HepG2 (cell line): Measurements from ENCODE around the gene NEU1. TPM values are rescaled to one million over a fixed set of nuclear protein-coding genes. Genes with fewer than 3 reads are reported as not detected.
A peak's percentile ranks its signal among the peaks of the same experiment; 100 is the strongest.

ENCODE experiments used
- ASH2L ChIP-seq: fragments of 300-600, 200-600 bp; sonication (generic); IDR thresholded peaks from 2 replicates; pipeline ENCODE4 v1.7.0; 2017; ENCODE audit warnings: low read depth, mild to moderate bottlenecking, moderate library complexity, mixed read lengths, low read length; ENCODE audit not compliant: insufficient read length
- CBFB ChIP-seq: sonication (generic); formaldehyde crosslinking; IDR thresholded peaks from 2 replicates; pipeline ENCODE4 v1.4.0; 2020; ENCODE audit warnings: missing genetic modification reagents
- CC2D1A ChIP-seq: sonication (generic); formaldehyde crosslinking; IDR thresholded peaks from 2 replicates; pipeline ENCODE4 v1.8.1; 2023; ENCODE audit warnings: mild to moderate bottlenecking, missing genetic modification reagents
- CHD4 ChIP-seq: fragments of 200-600 bp; sonication (generic); IDR thresholded peaks from 2 replicates; pipeline ENCODE4 v1.7.0; 2017; ENCODE audit warnings: mild to moderate bottlenecking, low read length, borderline replicate concordance
- GATA4 ChIP-seq: sonication (generic); IDR thresholded peaks from 2 replicates; pipeline ENCODE4 v1.6.1; 2016; ENCODE audit warnings: antibody characterized with exemption, low read depth, borderline replicate concordance
- GLMP ChIP-seq: sonication (generic); formaldehyde crosslinking; IDR thresholded peaks from 2 replicates; pipeline ENCODE4 v1.9.0; 2021; ENCODE audit warnings: missing genetic modification reagents, mild to moderate bottlenecking, borderline replicate concordance
- HHEX ChIP-seq: IDR thresholded peaks from 2 replicates; pipeline ENCODE4 v1.6.1; 2016; ENCODE audit warnings: control low read depth
- HIC2 ChIP-seq: sonication (generic); formaldehyde crosslinking; IDR thresholded peaks from 2 replicates; pipeline ENCODE4 v1.9.0; 2022; ENCODE audit warnings: low read depth, missing genetic modification reagents
- MZF1 ChIP-seq: sonication (generic); formaldehyde crosslinking; IDR thresholded peaks from 2 replicates; pipeline ENCODE4 v1.8.1; 2023; ENCODE audit warnings: mild to moderate bottlenecking, missing genetic modification reagents, borderline replicate concordance
- NR2C2 ChIP-seq: sonication (generic); formaldehyde crosslinking; IDR thresholded peaks from 2 replicates; pipeline ENCODE4 v1.4.0; 2020; ENCODE audit warnings: missing genetic modification reagents, mild to moderate bottlenecking, moderate library complexity, borderline replicate concordance
- PPARG ChIP-seq: conservative IDR thresholded peaks from 2 replicates; pipeline ENCODE4 v1.6.1; 2016; ENCODE audit warnings: missing biosample characterization, missing genetic modification reagents
- RFX1 ChIP-seq: fragments of 450-650 bp; IDR thresholded peaks from 2 replicates; pipeline ENCODE4 v1.6.1; 2017
- SNAPC5 ChIP-seq: sonication (generic); formaldehyde crosslinking; IDR thresholded peaks from 2 replicates; pipeline ENCODE4 v1.8.1; 2023; ENCODE audit warnings: mild to moderate bottlenecking, missing genetic modification reagents, borderline replicate concordance
- SP4 ChIP-seq: sonication (generic); formaldehyde crosslinking; IDR thresholded peaks from 2 replicates; pipeline ENCODE4 v1.8.1; 2023; ENCODE audit warnings: mild to moderate bottlenecking, missing genetic modification reagents
- TFDP1 ChIP-seq: IDR thresholded peaks from 2 replicates; pipeline ENCODE4 v1.6.1; 2016; ENCODE audit warnings: missing compliant biosample characterization, missing genetic modification reagents, borderline replicate concordance
- THAP7 ChIP-seq: sonication (generic); formaldehyde crosslinking; IDR thresholded peaks from 2 replicates; pipeline ENCODE4 v1.8.1; 2023; ENCODE audit warnings: mild to moderate bottlenecking, missing genetic modification reagents
- ZBTB10 ChIP-seq: sonication (generic); formaldehyde crosslinking; IDR thresholded peaks from 2 replicates; pipeline ENCODE4 v1.4.0; 2020; ENCODE audit warnings: missing genetic modification reagents, borderline replicate concordance
- ZFP41 ChIP-seq: sonication (generic); formaldehyde crosslinking; IDR thresholded peaks from 2 replicates; pipeline ENCODE4 v1.4.0; 2020; ENCODE audit warnings: mild to moderate bottlenecking, missing genetic modification reagents, borderline replicate concordance
- ZKSCAN1 ChIP-seq: fragments of 150-350 bp; IDR thresholded peaks from 2 replicates; pipeline ENCODE4 v1.6.1; 2014; ENCODE audit warnings: low read length
- ZNF317 ChIP-seq: sonication (generic); formaldehyde crosslinking; IDR thresholded peaks from 2 replicates; pipeline ENCODE4 v1.5.0; 2020; ENCODE audit warnings: mild to moderate bottlenecking, missing genetic modification reagents
- polyA plus RNA-seq, 8 experiments: library from polyadenylated mRNA; depleted of rRNA in 3 of 8; stranded (reverse) in 7 of 8; unstranded in 1 of 8; fragments of >200 nt; fragmentation: Illumina TruSeq in 4 of 8; extraction: Trizol in 4 of 8; gene quantifications; 2 replicates each; pipeline versions ENCODE4 v1.2.1 to v1.2.3, GENCODE V29; 2011 to 2016; ENCODE audit warnings: low read depth in 4 of 8, missing spikeins in 1 of 8, mixed read lengths in 1 of 8; ENCODE audit not compliant: insufficient read depth in 1 of 8
- total RNA-seq, 5 experiments: library from RNA; depleted of rRNA; stranded (reverse); fragments of >200 nt; fragmentation: Illumina TruSeq; extraction: Trizol; gene quantifications; 2 replicates each; pipeline ENCODE4 v1.2.3, GENCODE V29; 2016; ENCODE audit warnings: low read depth in 1 of 5

NEU1 gene
- total and polyA plus RNA-seq, 2 of the 13 experiments (the other 11 are each of a cell fraction or from before 2014, with no cell fraction given), result 215 to 297 TPM

- TF ChIP-seq ZBTB10 (CRISPR knock-in tag) (peak; percentile 63; the same call in 1 of the 2 replicates), GATA4 (peak; percentile 56; the same call in 1 of the 2 replicates), TFDP1 (CRISPR knock-in tag) (peak; percentile 64; the same call in 1 of the 2 replicates), CBFB (CRISPR knock-in tag) (peak; percentile 100), CHD4 (no peak; the same call in 1 of the 2 replicates), ZKSCAN1 (peak; percentile 65), ASH2L (peak; percentile 88), PPARG (CRISPR knock-in tag) (peak; percentile 99), THAP7 (CRISPR knock-in tag) (no peak), HIC2 (CRISPR knock-in tag) (no peak; the same call in 1 of the 2 replicates), RFX1 (no peak; the same call in 1 of the 2 replicates), ZNF317 (CRISPR knock-in tag) (no peak), HHEX (CRISPR knock-in tag) (no peak), CC2D1A (CRISPR knock-in tag) (no peak), MZF1 (CRISPR knock-in tag) (no peak), NR2C2 (CRISPR knock-in tag) (peak; percentile 85), SNAPC5 (CRISPR knock-in tag) (peak; percentile 29; the same call in 1 of the 2 replicates), SP4 (no peak), ZFP41 (CRISPR knock-in tag) (0 out of 2 replicates have a peak, but pooled peaks have one; percentile 40), GLMP (CRISPR knock-in tag) (no peak)
Observed at GRCh38 chr6:31865205-31866118, 2.8 kb upstream of the NEU1 start (continued).
